HCT116 (cell line): ENCODE measurements around the gene VGLL2. TPM values are rescaled to one million over a fixed set of nuclear protein-coding genes. Genes with fewer than 3 reads are reported as not detected.

Source experiments
- ATAC-seq: fragments of 200-7000 bp; cut with Tn5 transposase; 2 replicates; pipeline ENCODE4 v1.9.1; 2020; ENCODE audit warnings: mild to moderate bottlenecking, moderate library complexity
- BruUV-seq: library from RNA; stranded (reverse); fragments of 400-500 nt; replicated peaks from 2 replicates; lab custom pipeline; 2021; lab: Mats Ljungman, UMichigan
- CTCF ChIA-PET: fragments of 300-600 bp; sonication (Branson Sonifier 250); formaldehyde crosslinking; loops from one replicate; lab custom pipeline; 2021; ENCODE audit warnings: antibody characterized with exemption; lab: Charles Lee
- POLR2A ChIA-PET: fragments of 300-600, 350-600 bp; sonication (Branson Sonifier 250); formaldehyde crosslinking; loops from one replicate; lab custom pipeline; 2021; ENCODE audit warnings: antibody characterized with exemption; lab: Charles Lee
- RAD21 ChIA-PET, 2 experiments: fragments of 300-600 bp; sonication (Branson Sonifier 250); formaldehyde crosslinking; loops; one replicate each; lab custom pipeline; 2023; ENCODE audit warnings: low total read pairs in 2 of 2; ENCODE audit not compliant: uncharacterized antibody in 2 of 2, unreplicated experiment in 2 of 2, low non-redundant PET in 1 of 2; lab: Charles Lee
- DNase-seq: peaks from one replicate; pipeline ENCODE4 v3.0.0-alpha.2; 2010; ENCODE audit warnings: low read depth, low spot score
- H2AFZ ChIP-seq: fragments of 200-600 bp; shearing (Covaris generic), sonication (generic); 2 replicates; pipeline ENCODE4 v1.6.1; 2017; ENCODE audit warnings: low read depth, mixed run types, mixed read lengths, antibody characterized with exemption, low read length; ENCODE audit not compliant: poor library complexity, severe bottlenecking
- H3K27ac ChIP-seq: 2 replicates; pipeline ENCODE4 v1.5.1; 2012; ENCODE audit warnings: low read depth, low read length
- H3K27me3 ChIP-seq: fragments of 200-600 bp; sonication (generic); 2 replicates; pipeline ENCODE4 v1.6.1; 2016; ENCODE audit warnings: mixed run types, low read length, mixed read lengths; ENCODE audit not compliant: insufficient read depth
- H3K36me3 ChIP-seq, 2 experiments: fragments of 200-500 bp in 1 of 2; fragments of 200-600 bp in 1 of 2; sonication (Bioruptor generic) in 1 of 2; sonication (generic) in 1 of 2; 2 replicates each; pipeline versions ENCODE4 v1.5.1 to v1.6.1; 2014 to 2016; ENCODE audit warnings: low read length in 2 of 2, inconsistent platforms in 1 of 2, mixed read lengths in 1 of 2, mixed run types in 1 of 2; ENCODE audit not compliant: insufficient read depth in 2 of 2, control insufficient read depth in 1 of 2
- H3K4me1 ChIP-seq, 2 experiments: fragments of 200-600 bp in 1 of 2; sonication (generic) in 1 of 2; 2 replicates each; pipeline versions ENCODE4 v1.5.1 to v1.6.1; 2012 to 2017; ENCODE audit warnings: low read length in 2 of 2, inconsistent platforms in 1 of 2, mild to moderate bottlenecking in 1 of 2, mixed read lengths in 1 of 2, mixed run types in 1 of 2, moderate library complexity in 1 of 2; ENCODE audit not compliant: insufficient read depth in 2 of 2, control insufficient read depth in 1 of 2
- H3K4me2 ChIP-seq: fragments of 200-600 bp; sonication (generic); 2 replicates; pipeline ENCODE4 v1.6.1; 2017; ENCODE audit warnings: mixed run types, low read length, mixed read lengths
- H3K4me3 ChIP-seq, 2 experiments: fragments of 200-600 bp in 1 of 2; sonication (generic) in 1 of 2; replicated peaks in 1 of 2; 2 replicates each; pipeline ENCODE4 v1.5.1; 2011 to 2016; ENCODE audit warnings: low read length in 2 of 2, control low read depth in 1 of 2, low read depth in 1 of 2, mild to moderate bottlenecking in 1 of 2, mixed read lengths in 1 of 2, mixed run types in 1 of 2
- H3K79me2 ChIP-seq: fragments of 200-600 bp; sonication (generic); 2 replicates; pipeline ENCODE4 v1.6.1; 2017; ENCODE audit warnings: mild to moderate bottlenecking, mixed run types, low read length, moderate library complexity, mixed read lengths; ENCODE audit not compliant: insufficient read depth
- H3K9ac ChIP-seq: fragments of 200-600 bp; sonication (generic); 2 replicates; pipeline ENCODE4 v1.6.1; 2016; ENCODE audit warnings: low read length, mixed read lengths
- H3K9me2 ChIP-seq: fragments of 200-600 bp; sonication (generic), shearing (Covaris generic); 2 replicates; pipeline ENCODE4 v1.6.1; 2017; ENCODE audit warnings: mixed run types, mild to moderate bottlenecking, moderate library complexity; ENCODE audit not compliant: insufficient read depth
- H3K9me3 ChIP-seq, 2 experiments: fragments of 200-500 bp in 1 of 2; fragments of 200-600 bp in 1 of 2; sonication (Bioruptor generic) in 1 of 2; sonication (generic) in 1 of 2; 2 replicates each; pipeline ENCODE4 v1.6.1; 2014 to 2017; ENCODE audit warnings: low read length in 2 of 2, mixed read lengths in 2 of 2, inconsistent platforms in 1 of 2, low read depth in 1 of 2, mild to moderate bottlenecking in 1 of 2, mixed run types in 1 of 2, moderate library complexity in 1 of 2; ENCODE audit not compliant: control insufficient read depth in 1 of 2, insufficient read depth in 1 of 2
- H4K20me1 ChIP-seq: fragments of 200-600 bp; sonication (generic), shearing (Covaris generic); 2 replicates; pipeline ENCODE4 v1.6.1; 2017; ENCODE audit warnings: mixed run types, mild to moderate bottlenecking, moderate library complexity; ENCODE audit not compliant: insufficient read depth
- CEBPB ChIP-seq: IDR thresholded peaks from 2 replicates; pipeline ENCODE4 v1.6.1; 2012; ENCODE audit warnings: low read depth
- CTCF ChIP-seq, 3 experiments: fragments of 200-600 bp in 1 of 3; sonication (generic) in 1 of 3; IDR thresholded peaks in 2 of 3; conservative IDR thresholded peaks in 1 of 3; 2 replicates each; pipeline ENCODE4 v1.5.1; 2012 to 2017; ENCODE audit warnings: low read depth in 2 of 3, low read length in 2 of 3, antibody characterized with exemption in 1 of 3, borderline replicate concordance in 1 of 3, control low read depth in 1 of 3, mild to moderate bottlenecking in 1 of 3, mixed read lengths in 1 of 3, mixed run types in 1 of 3, moderate library complexity in 1 of 3; ENCODE audit not compliant: insufficient read depth in 1 of 3
- EZH2 ChIP-seq: fragments of 200-600 bp; sonication (generic); IDR thresholded peaks from 2 replicates; pipeline ENCODE4 v1.6.1; 2017; ENCODE audit warnings: antibody characterized with exemption, mixed run types
- FOSL1 ChIP-seq: IDR thresholded peaks from 2 replicates; pipeline ENCODE4 v1.6.1; 2012; ENCODE audit warnings: low read depth
- SP1 ChIP-seq: IDR thresholded peaks from 2 replicates; pipeline ENCODE4 v1.6.1; 2012; ENCODE audit warnings: low read depth
- YY1 ChIP-seq: IDR thresholded peaks from 2 replicates; pipeline ENCODE4 v1.6.1; 2011; ENCODE audit warnings: low read length, low read depth, moderate library complexity, mild to moderate bottlenecking; ENCODE audit not compliant: insufficient replicate concordance; ENCODE audit errors: extremely low read depth
- ZBTB33 ChIP-seq: IDR thresholded peaks from 2 replicates; pipeline ENCODE4 v1.6.1; 2011; ENCODE audit warnings: mild to moderate bottlenecking, low read length, moderate library complexity; ENCODE audit not compliant: insufficient replicate concordance; ENCODE audit errors: extremely low read depth
- intact Hi-C: fragments of 100-400 bp; cut with micrococcal nuclease; formaldehyde crosslinking; loops from 2 replicates; pipeline ENCODE4 v1.10.0; 2022
- total RNA-seq: library from RNA; stranded (reverse); gene quantifications from one replicate; pipeline ENCODE4 v1.2.1, GENCODE V29; 2021; ENCODE audit not compliant: unreplicated experiment

The VGLL2 gene
- total RNA-seq, 1 experiment from 2014 or later, result not detected

DNA sequence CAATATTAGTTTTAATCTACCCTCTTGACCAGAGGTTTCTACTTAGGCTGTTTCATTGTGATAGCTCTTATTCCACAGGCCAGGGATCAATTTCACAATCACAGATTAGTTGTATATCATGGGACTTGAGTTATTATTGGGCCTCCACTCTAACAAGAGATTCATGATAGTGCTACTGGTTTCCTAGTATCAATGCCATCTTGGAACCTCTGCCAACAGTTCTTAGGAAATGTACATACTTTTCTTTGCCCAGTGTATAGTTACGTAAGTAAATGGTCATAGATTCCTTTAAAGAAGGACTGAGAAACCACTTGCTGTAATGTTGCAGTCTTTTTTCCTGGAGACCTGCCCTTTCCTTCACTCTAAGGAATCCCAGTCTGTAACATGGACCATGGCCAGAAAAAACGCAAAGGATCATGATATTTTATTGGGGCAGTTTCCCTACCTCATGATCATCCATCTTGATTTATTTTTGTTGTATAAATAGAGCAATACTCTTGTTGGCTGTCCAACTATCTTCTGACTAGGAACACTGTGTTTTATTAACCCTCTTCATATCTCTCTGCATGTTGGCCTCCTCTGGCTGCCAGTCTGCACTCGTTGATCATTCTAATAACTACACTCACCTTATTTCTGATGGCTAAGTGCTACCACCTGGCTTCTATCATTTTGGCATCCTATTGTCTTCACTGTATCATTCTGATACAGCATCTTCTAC is 38.0 kb upstream of the VGLL2 start (continued):
- TF ChIP-seq CTCF (IDR thresholded peaks at IDR 0.05 in 2 of 3, conservative IDR thresholded peaks at IDR 0.05 in 1 of 3; ENCODE audit: borderline replicate concordance in 1 of 3, insufficient read depth in 1 of 3, low read depth in 2 of 3, low read length in 2 of 3) (no peak), CEBPB (no peak)

DNA sequence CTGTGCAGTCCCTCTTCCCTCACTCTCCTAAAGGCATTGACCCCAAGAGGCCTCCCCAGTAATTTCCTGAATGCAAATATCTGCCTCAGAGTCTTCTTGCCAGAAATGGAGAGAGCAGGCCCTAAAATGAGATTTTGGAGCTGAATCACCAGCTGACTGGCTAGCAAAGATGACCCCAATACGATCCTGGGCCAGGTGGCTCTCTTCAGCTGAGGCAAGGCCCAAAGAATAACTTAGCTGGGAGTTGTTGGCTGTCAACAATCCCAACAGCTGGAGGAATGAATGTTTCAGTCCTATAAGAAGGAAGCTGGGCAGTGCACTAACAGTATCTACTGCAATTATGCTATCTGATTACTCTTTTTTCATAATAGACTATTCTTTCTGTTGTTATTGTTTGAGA is 37.2 kb upstream of the VGLL2 start:
- Histone ChIP-seq H3K4me3 (no peak overlapping the region), H3K4me2 (no peak overlapping the region), H3K4me1 (no peaks in the 10 kb centered on the region), H2AFZ (no peak overlapping the region), H3K9ac (no peak overlapping the region), H3K9me3 (no peaks in the 10 kb centered on the region), H3K27me3 (no peaks in the 10 kb centered on the region), H4K20me1 (no peaks in the 10 kb centered on the region), H3K27ac (no peak overlapping the region), H3K79me2 (no peaks in the 10 kb centered on the region), H3K9me2 (no peaks in the 10 kb centered on the region), H3K36me3 (no peaks in the 10 kb centered on the region)
- DNase-seq, result no peak
- POLR2A ChIA-PET, result no interaction called here
- CTCF ChIA-PET, result no interaction called here
- intact Hi-C loops, result no loop called here
- RAD21 ChIA-PET, result no interaction called here
- TF ChIP-seq EZH2, result no peak
- TF ChIP-seq YY1, result no peak
- no peak for TF ChIP-seq FOSL1
- no peak for TF ChIP-seq ZBTB33
- TF ChIP-seq SP1, result no peak
- ATAC-seq, result no peak
- no TSS peak for BruUV-seq
